Adipocyte (in vitro differentiated cells): ENCODE data around the gene DPM3.
"Not testable (repeated sequence)": the region's sequence is repeated elsewhere in the genome, so short reads cannot be mapped to it uniquely, and the experiment has no call there.

Experiments used
- DNase-seq: peaks from one replicate; pipeline ENCODE4 v3.0.0-alpha.2; 2015; ENCODE audit warnings: low read depth
- H3K27me3 ChIP-seq: replicated peaks from 2 replicates; pipeline ENCODE4 v1.7.0; 2013; ENCODE audit warnings: mild to moderate bottlenecking, low read length, moderate library complexity; ENCODE audit not compliant: control insufficient read depth, insufficient read depth
- H3K36me3 ChIP-seq: 2 replicates; pipeline ENCODE4 v1.7.0; 2013; ENCODE audit warnings: low read length, mild to moderate bottlenecking, moderate library complexity; ENCODE audit not compliant: control insufficient read depth, insufficient read depth, severe bottlenecking
- H3K4me1 ChIP-seq: 2 replicates; pipeline ENCODE4 v1.7.0; 2013; ENCODE audit warnings: mild to moderate bottlenecking, low read length, moderate library complexity; ENCODE audit not compliant: control insufficient read depth, insufficient read depth
- H3K4me3 ChIP-seq: 2 replicates; pipeline ENCODE4 v1.7.0; 2013; ENCODE audit warnings: mild to moderate bottlenecking, low read length, moderate library complexity
- H3K9ac ChIP-seq: 2 replicates; pipeline ENCODE4 v1.7.0; 2013; ENCODE audit warnings: mild to moderate bottlenecking, low read length, moderate library complexity
- H3K9me3 ChIP-seq: 2 replicates; pipeline ENCODE4 v1.7.0; 2013; ENCODE audit warnings: mild to moderate bottlenecking, low read length, moderate library complexity; ENCODE audit not compliant: control insufficient read depth

Gene DPM3

DNA sequence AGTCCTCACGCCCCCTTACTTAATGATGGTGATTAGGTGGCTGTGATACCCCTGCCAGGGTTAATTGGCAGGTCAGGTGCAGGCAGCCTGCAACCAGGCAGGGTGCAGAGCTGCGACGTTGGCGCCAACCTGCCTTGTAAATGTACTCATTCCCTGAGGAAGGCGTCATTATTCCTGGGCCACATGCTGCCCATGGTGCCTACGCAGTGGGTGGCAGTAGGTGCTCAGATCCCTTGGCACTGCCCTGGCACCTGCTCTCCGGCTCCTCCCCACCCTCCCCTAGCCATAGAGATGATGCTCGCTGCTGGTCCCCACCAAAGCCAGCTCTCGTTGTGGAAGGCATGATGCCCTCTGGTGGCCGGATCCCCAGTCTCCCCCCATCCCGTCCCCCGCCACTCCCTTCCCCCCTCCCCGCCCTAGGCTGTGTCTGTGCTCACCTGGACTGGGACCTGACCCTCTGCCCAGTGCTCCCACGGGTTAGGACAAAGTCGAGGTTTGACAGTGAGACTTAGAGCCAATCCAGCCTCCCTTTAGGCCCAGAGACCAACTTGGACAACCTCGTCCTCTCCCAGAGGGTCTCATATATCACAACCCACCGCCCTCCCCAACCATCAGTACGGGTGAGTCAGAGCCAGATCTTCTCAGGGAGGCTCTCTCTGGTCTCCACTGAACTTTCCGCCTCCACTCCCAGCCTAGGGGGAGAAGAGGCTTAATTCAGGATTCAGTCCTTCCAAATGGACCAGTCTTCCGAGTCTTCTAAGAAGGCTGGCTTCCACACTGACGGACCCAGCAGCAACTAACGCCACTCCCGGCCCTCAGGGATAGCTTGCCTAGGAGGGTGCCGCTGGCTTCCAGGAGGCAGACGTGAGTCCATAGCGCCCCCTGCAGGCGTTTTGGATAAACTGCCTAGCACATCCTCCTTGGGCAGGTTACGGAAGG, 27.1 kb upstream of the DPM3 start:
- Histone ChIP-seq H3K4me1 (peaks cover 16% of the 10 kb centered on the region), H3K27me3 (peaks cover 8% of the 10 kb centered on the region), H3K36me3 (peaks cover 23% of the 10 kb centered on the region), H3K9ac (no peak overlapping the region), H3K9me3 (no peaks in the 10 kb centered on the region), H3K4me3 (no peak overlapping the region)
- DNase-seq = peak; percentile 94

DNA sequence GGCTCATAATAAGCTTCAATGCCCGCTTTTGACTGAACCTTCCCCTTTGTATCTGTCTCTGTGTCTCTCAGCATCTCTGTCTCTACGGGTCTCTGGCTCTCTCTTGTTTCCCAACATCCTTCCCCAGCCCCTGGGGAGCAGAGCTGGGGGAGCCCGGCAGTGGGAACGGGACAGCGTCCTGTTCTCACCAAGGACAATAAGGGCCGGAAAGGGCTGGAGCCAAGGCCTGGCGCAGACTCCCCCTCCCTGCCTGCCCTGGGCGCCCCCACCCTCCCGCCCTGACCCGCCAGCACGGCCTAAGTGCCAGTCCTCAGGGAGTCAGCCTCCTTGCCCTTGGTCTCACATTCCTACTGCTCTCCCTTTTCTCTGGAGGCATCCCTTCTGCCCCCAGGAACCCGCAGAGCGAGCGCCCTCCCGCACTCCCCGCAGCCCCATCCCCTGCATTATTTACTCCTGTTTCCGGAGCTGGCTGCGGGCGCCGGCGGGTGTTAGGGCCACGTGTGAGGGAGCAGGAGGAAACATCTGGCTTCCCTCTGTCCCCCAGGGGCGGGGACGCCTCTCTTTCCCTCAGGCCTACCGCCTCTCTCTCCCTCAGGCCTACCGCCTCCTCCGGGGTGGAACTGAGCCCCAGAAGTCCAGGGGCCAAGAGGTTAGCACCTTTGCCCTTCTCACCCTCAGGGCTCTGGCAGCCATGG, 26.3 kb upstream of the DPM3 start:
- H3K36me3 ChIP-seq = peaks cover 23% of the 10 kb centered on the region
- H3K9ac ChIP-seq = no peak overlapping the region
- H3K27me3 ChIP-seq = peaks cover 8% of the 10 kb centered on the region
- H3K4me1 ChIP-seq = peaks cover 8% of the 10 kb centered on the region
- no peak overlapping the region for H3K4me3 ChIP-seq
- no peaks in the 10 kb centered on the region for H3K9me3 ChIP-seq
- DNase-seq = no peak

DNA sequence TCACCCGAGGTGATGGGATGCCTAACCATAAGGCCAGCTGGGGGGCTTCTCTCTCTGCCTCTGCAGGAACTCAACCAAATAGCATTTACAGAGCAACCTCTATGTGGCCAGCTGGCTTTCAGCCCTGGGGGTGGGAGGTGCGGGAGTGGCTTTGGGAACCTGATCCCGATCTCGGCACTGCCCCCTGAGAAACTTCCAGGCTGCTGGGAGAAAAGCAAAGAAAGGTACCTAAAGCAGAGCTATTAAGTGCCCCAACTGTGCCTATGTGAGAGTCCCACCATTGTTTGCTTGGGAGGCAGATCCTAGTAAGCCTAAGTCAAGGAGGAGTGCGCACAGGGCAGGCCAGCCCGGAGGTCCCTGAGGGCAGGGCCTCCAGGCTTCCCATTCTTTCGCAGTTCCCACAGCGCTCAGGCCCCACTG, 25.7 kb upstream of the DPM3 start:
- no peaks in the 10 kb centered on the region for H3K9me3 ChIP-seq
- no peak overlapping the region for H3K9ac ChIP-seq
- DNase-seq = no peak
- peaks cover 23% of the 10 kb centered on the region for H3K36me3 ChIP-seq
- H3K4me3 ChIP-seq = no peak overlapping the region
- peaks cover 8% of the 10 kb centered on the region for H3K27me3 ChIP-seq
- peaks cover 5% of the 10 kb centered on the region for H3K4me1 ChIP-seq

DNA sequence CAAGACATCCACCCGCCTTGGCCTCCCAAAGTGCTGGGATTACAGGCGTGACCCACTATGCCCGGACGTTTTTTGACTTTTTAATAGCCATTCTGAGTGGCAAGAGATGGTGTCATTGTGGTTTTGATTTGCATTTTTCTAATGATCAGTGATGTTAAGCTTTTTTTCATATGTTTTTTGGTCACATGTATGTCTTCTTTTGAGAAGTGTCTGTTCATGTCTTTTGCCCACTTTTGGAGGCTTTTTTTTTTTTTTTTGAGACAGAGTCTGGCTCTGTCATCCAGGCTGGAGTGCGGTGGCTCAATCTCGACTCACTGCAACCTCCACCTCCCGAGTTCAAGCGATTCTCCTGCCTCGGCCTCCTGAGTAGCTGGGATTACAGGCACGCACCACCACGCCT, 24.3 kb upstream of the DPM3 start:
- DNase-seq, H3K4me3 ChIP-seq, H3K27me3 ChIP-seq, H3K4me1 ChIP-seq, H3K9ac ChIP-seq, H3K9me3 ChIP-seq: not testable (repeated sequence)
- peaks cover 12% of the 10 kb centered on the region for H3K36me3 ChIP-seq

DNA sequence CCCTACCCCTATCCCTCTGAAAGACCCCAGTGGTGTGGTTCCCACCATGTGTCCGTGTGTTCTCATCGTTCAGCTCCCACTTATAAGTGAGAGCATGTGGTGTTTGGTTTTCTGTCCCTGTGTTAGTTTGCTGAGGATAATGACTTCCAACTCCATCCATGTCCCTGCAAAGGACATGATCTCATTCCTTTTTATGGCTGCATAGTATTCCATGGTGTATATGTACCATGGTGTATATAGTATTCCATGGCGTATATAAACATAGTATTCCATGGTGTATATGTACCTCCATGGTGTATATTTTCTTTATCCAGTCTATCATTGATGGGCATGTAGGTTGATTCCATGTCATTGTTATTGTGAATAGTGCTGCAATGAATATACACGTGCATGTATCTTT, 23.5 kb upstream of the DPM3 start:
- not testable (repeated sequence) for DNase-seq, H3K4me3 ChIP-seq, H3K4me1 ChIP-seq, H3K36me3 ChIP-seq, H3K9me3 ChIP-seq, H3K9ac ChIP-seq
- peaks cover 13% of the 10 kb centered on the region for H3K27me3 ChIP-seq

DNA sequence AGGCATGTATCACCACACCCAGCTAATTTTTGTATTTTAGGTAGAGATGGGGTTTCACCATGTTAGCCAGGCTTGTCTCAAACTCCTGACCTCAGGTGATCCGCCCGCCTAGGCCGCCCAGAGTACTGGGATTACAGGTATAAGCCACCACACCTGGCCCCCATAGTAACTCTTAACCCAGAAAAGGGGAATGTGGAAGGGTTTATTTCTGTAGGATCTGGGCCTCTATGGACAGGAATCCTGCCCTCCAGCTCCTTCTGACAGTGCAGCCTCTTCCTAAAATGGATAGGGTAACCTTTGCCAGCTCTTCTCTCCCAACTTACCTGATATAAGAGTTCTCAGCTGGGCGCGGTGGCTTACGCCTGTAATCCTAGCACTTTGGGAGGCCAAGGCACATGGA, 22.3 kb upstream of the DPM3 start:
- not testable (repeated sequence) for H3K36me3 ChIP-seq, H3K9me3 ChIP-seq, H3K4me3 ChIP-seq, H3K4me1 ChIP-seq, H3K9ac ChIP-seq, DNase-seq
- H3K27me3 ChIP-seq = peaks cover 13% of the 10 kb centered on the region

DNA sequence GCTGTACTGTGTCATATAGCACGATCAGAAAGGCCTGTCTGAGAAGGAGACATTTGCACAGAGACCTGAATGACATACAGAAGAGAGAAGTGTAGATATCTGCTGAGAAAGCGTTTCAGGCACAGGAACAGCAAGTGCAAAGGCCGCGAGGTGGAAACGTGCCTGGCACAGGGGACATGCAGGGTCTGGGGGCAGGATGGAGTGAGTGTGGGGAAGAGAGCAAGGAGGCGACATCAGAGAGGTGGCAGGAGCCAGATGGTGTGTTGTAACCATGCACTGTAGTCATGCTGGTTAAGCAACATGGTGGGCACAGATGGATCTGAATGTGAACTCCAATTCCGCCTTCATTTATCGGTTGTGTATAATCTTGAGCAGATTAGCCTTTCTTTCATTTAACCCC, 19.8 kb upstream of the DPM3 start:
- no peak for DNase-seq
- H3K4me3 ChIP-seq = no peak overlapping the region
- H3K9ac ChIP-seq = no peak overlapping the region
- H3K4me1 ChIP-seq = no peaks in the 10 kb centered on the region
- H3K36me3 ChIP-seq = no peaks in the 10 kb centered on the region
- H3K27me3 ChIP-seq = peaks cover 5% of the 10 kb centered on the region
- H3K9me3 ChIP-seq = no peaks in the 10 kb centered on the region

DNA sequence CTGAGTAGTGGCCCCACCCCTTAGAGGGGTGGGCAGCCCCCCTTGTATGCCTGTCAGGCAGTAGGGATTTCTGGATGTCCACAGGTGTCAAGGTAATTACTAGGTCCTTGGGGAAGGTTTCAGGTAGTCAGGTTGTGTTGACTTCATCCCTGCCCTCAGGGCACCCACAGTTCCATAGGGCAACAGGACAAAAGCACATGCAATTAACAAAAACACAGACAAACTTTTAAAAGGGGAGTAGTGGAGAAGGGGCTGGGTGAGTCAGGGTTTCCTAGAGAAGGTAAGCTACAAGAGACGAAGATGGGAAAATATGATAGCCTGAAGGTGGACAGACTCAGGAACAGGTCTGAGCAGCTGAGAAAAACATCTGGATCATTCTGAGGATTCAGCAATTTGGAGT, 18.7 kb upstream of the DPM3 start:
- no peaks in the 10 kb centered on the region for H3K4me1 ChIP-seq
- no peaks in the 10 kb centered on the region for H3K9me3 ChIP-seq
- no peak for DNase-seq

DNA sequence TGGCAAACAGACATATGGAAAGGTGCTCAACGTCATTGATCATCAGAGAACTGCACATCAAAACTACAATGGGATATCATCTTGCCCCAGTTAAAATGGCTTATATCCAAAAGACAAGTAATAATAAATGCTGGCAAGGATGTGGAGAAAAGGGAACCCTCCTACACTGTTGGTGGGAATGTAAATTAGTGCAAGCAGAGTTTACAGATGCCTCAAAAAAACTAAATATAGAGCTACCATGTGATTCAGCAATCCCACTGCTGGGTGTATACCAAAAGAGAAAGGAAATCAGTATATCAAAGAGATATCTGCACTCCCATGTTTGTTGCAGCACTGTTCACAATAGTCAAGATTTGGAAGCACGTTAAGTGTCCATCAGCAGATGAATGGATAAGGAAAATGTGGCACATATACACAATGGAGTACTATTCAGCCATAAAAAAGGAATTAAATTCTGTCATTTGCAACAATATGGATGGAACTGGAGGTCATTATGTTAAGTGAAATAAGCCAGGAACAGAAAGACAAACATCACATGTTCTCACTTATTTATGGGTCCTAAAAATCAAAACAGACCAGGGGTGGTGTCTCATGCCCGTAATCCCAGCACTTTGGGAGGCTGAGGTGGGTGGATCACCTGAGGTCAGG, 15.8 kb upstream of the DPM3 start:
- not testable (repeated sequence) for H3K4me1 ChIP-seq, H3K9me3 ChIP-seq, H3K27me3 ChIP-seq, H3K9ac ChIP-seq, H3K36me3 ChIP-seq, H3K4me3 ChIP-seq, DNase-seq

More for the DNA sequence above, 18.7 kb upstream of the DPM3 start:
- H3K27me3 ChIP-seq = peaks cover 5% of the 10 kb centered on the region
- no peak overlapping the region for H3K9ac ChIP-seq
- H3K36me3 ChIP-seq = no peaks in the 10 kb centered on the region
- H3K4me3 ChIP-seq = no peak overlapping the region

DNA sequence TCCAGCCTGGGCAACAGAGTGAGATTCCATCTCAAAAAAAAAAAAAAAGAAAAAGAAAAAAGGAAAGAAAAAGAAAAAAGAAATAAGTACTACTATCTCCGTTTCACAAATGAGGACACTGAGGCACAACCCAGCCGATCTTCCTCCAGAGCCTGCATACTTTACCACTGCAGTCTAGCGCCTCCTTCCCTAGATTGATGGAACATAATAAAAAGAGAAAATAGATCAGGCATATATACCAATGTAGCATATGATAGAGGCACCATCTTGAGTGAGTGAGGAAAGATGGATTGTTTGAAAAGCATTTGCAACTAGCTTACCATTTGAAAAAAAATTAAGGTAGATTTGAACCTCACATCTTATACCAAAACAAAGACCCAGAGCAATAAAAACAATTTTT, 5.2 kb upstream of the DPM3 start:
- peaks cover 26% of the 10 kb centered on the region for H3K27me3 ChIP-seq
- no peak overlapping the region for H3K4me3 ChIP-seq
- DNase-seq = no peak
- H3K9ac ChIP-seq = no peak overlapping the region
- no peaks in the 10 kb centered on the region for H3K36me3 ChIP-seq
- no peaks in the 10 kb centered on the region for H3K9me3 ChIP-seq
- no peaks in the 10 kb centered on the region for H3K4me1 ChIP-seq

DNA sequence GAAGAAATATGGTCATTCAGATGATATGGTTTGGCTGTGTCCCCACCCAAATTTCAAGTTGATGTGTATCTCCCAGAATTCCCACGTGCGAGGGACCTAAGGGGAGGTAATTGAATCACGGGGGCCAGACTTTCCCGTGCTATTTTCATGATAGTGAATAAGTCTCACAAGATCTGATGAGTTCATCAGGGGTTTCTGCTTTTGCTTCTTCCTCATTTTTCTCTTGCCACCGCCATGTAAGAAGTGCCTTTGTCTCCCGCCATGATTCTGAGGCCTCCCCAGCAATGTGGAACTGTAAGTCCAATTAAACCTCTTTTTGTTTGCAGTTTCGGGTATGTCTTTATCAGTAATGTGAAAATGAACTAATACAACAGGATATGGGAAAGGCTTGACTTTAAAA, 1.4 kb upstream of the DPM3 start:
- no peak for DNase-seq
- Histone ChIP-seq H3K36me3 (peaks cover 9% of the 10 kb centered on the region), H3K27me3 (peaks cover 12% of the 10 kb centered on the region), H3K4me1 (peaks cover 13% of the 10 kb centered on the region), H3K4me3 (no peak overlapping the region), H3K9me3 (no peaks in the 10 kb centered on the region), H3K9ac (no peak overlapping the region)
